Fibroblast of upper back skin (primary cell): Measurements from ENCODE around the gene GLUD1.
"Not testable (repeated sequence)": the region's sequence is repeated elsewhere in the genome, so short reads cannot be mapped to it uniquely, and the experiment has no call there.

Experiments
- DNase-seq: peaks from one replicate; pipeline ENCODE4 v3.0.0-alpha.2; 2013

GLUD1 gene

GRCh38 chr10:87094373-87095235 is at the start of gene GLUD1, which contains the start of gene SHLD2:
Gene GLUD1, minus strand, starts transcription at chr10:87094843. Its CDS starts 74 bp downstream, at chr10:87094769.
Gene SHLD2, plus strand, starts transcription at chr10:87095206. Its CDS starts 56,149 bp downstream, at chr10:87151355.
- DNase-seq, result peak; percentile 87

- DNase-seq, result not testable (repeated sequence)
Measured at GRCh38 chr10:87143109-87143418, 48.4 kb upstream of the GLUD1 start.

- DNase-seq, result peak; percentile 34
Measured at GRCh38 chr10:87142230-87143108, 47.8 kb upstream of the GLUD1 start.

GRCh38 chr10:87137478-87137877 is 42.8 kb upstream of the GLUD1 start:
- not testable (repeated sequence) for DNase-seq

- not testable (repeated sequence) for DNase-seq
Measured at GRCh38 chr10:87134440-87134839, 39.8 kb upstream of the GLUD1 start.

- DNase-seq, result not testable (repeated sequence)
Measured at GRCh38 chr10:87133936-87134335, 39.3 kb upstream of the GLUD1 start.

GRCh38 chr10:87132176-87132575 is 37.5 kb upstream of the GLUD1 start:
- DNase-seq, result not testable (repeated sequence)

- DNase-seq, result peak; percentile 5
Measured at GRCh38 chr10:87127607-87128156, 33.0 kb upstream of the GLUD1 start.

- not testable (repeated sequence) for DNase-seq
Measured at GRCh38 chr10:87127048-87127447, 32.4 kb upstream of the GLUD1 start.

GRCh38 chr10:87123351-87123750 is 28.7 kb upstream of the GLUD1 start:
- not testable (repeated sequence) for DNase-seq

GRCh38 chr10:87119029-87119428 is 24.4 kb upstream of the GLUD1 start:
- not testable (repeated sequence) for DNase-seq

- DNase-seq, result not testable (repeated sequence)
Measured at GRCh38 chr10:87118122-87118521, 23.5 kb upstream of the GLUD1 start.

- no peak for DNase-seq
Measured at GRCh38 chr10:87105446-87106124, 10.9 kb upstream of the GLUD1 start.

GRCh38 chr10:87104727-87105126 is 10.1 kb upstream of the GLUD1 start:
- not testable (repeated sequence) for DNase-seq

GRCh38 chr10:87101996-87102395 is 7.4 kb upstream of the GLUD1 start:
- DNase-seq, result no peak

- DNase-seq, result peak; percentile 70
Measured at GRCh38 chr10:87095236-87095945, 748 bp upstream of the GLUD1 start.

- DNase-seq, result peak; percentile 21
Measured at GRCh38 chr10:87093632-87094372, 841 bp downstream of the GLUD1 start.

- peak; percentile 11 for DNase-seq
Measured at GRCh38 chr10:87092861-87093631, 1.6 kb downstream of the GLUD1 start.

- DNase-seq, result peak; percentile 14
Measured at GRCh38 chr10:87092376-87092860, 2.2 kb downstream of the GLUD1 start.

GRCh38 chr10:87090779-87091178 is 3.9 kb downstream of the GLUD1 start:
- no peak for DNase-seq
